HG02885 (cell line): Measurements from ENCODE around the gene C1QTNF6.

Experiments used
- ATAC-seq: cut with Tn5 transposase; IDR thresholded peaks from one replicate; pipeline ENCODE4 v1.9.1; 2021; ENCODE audit warnings: mild to moderate bottlenecking; ENCODE audit not compliant: unreplicated experiment, poor library complexity

C1QTNF6 gene

DNA sequence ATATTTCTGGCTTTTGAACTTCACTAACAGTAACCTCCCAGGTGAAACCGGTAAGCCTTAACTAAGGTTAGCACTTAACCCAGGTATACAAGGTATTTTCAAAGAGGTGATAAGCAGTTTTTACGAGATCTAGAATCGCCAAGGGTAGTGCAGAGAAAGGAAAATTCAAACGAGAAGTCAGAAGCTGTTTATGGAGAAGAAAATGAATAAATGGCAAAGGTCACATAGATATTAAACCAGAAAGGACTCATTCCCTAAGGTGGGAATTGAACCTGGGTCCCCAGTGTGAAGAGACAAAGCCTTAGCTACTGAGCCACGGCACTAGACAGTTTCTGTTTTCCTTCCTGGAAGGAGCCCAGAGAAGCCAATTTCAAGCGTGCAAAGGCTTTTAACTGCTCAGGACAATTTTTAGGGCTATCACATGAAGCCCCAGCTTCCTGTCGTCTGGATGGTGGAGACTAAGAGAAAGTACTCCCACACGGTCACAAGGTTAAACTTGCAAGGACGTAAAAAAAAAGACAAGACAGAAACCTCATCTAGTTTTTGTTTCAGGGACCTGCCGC lies 5.7 kb upstream of the C1QTNF6 start:
- ATAC-seq, result no peak

DNA sequence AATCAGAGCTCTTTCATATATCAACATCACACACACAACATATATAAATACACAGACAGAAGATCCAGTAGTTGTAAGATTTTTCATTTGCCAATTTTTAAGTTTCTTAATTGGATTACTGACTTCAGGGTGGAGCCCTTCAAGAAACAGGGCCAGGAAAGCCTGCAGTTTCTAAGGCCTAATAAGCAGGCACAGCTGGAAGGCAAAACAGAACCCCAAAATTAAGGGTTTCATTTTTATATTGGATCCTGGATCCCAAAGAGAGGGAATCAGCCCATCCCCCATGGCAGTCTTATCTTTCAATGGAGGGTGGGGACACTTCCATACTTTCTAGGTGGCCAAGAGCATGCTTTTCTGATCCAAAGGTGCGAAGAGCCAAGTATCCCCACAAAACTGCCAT lies 4.7 kb upstream of the C1QTNF6 start:
- ATAC-seq, result no peak

DNA sequence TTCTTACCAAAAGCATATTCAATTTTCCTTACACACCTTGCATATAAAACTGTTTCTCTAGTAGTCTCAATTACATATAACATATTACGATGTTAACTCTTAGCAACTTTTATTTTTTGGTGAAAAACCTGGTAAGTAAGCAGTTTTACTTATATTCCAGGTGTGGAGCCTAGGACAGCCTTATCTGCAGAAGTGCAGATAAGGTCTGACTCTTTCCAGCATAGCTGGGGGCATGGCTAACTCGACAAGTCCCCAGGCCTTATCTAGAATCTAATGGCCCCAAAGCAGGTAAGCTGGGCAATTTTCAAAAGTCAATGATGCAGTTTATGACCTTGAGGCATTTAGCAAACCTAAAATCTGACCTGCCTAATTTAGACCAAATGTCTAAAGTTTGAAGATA lies 4.2 kb upstream of the C1QTNF6 start:
- ATAC-seq, result no peak

DNA sequence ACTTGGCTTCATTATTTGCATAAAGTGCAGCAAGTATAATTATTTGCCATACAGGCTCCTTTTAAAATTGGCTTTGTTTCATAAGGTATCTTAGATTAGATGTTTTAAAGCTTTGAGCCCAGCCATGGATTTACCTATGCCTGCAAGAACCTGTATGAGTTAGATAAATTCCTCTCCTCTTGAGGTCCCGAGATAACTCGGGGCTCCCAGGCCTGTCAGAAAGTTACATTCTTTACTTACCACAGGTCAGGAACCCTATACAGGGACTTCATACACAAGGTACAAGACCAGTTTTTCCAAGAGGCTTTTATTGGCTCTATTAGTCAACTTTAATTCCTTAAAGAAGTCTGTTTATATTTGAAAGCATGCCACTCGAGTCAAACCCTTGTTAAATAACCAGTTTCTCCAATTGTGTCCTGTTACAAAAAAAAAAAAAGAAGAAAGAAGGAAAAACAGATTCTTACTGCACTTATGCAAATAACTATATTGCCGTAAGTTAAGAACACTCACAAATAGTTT lies 2.3 kb upstream of the C1QTNF6 start:
- no peak for ATAC-seq

DNA sequence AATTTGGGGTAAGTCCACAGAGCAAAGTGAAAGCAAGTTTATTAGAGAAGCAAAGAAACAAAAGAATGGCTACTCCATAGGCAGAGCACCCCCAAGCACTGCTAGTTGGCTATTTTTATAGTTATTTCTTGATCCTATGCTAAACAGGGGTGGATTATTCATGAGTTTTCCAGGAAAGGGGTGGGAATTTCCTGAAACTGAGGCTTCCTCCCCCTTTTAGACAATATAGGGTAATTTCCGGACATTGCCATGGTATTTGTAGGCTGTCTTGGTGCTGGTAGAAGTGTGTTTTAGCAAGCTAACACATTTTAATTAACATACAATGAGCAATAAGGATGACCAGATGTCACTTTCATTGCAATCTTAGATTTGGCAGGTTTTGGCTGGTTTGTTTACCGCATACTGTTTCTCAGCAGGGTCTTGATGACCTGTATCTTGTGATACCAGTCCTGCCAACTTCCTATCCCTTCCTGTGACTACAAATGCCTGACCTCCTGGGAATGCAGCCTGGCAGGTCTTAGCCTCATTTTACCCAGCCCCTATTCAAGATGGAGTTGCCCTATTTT lies 937 bp upstream of the C1QTNF6 start:
- ATAC-seq, result no peak

DNA sequence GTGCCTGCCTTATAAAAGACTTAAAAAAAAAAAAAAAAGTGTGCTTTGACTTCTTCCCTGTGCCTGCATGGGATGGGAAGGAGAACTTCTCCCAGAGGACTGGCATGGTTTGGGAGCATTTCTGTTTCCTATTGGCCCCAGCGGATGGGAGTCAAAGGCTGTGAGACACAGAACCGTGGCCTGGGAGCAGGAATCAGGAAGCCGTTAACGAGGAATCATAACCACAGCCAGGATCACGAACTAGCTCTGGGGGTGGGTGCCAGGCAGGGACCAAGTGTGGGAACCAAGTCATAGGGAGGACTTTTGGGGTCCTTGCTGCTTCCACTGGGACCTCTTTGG lies 526 bp downstream of the C1QTNF6 start:
- ATAC-seq, result no peak

DNA sequence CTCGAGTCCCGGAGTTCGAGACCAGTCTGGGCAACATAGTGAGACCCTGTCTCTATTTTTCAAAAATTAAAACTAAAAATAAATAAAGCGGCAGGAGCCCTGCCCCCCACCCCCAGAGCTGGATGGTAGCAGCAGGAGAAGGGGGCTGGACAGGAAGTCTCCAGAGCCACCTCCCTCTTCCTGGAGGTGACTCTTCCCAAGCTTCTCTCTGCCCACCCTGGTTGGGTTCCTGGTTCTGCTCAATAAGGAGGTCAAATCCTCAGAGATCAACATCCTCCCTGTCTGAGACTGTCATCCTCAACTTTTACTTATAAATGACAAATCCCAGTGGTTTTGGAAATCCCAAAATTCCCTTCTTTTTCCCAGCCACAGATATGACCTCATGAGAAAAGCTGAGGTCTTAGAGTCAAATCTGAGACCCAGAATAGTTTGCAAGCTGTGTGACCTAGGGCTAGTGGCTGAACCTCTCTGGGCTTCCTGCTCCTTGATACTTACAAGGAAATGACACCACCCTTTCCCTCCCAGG lies 987 bp downstream of the C1QTNF6 start:
- no peak for ATAC-seq

DNA sequence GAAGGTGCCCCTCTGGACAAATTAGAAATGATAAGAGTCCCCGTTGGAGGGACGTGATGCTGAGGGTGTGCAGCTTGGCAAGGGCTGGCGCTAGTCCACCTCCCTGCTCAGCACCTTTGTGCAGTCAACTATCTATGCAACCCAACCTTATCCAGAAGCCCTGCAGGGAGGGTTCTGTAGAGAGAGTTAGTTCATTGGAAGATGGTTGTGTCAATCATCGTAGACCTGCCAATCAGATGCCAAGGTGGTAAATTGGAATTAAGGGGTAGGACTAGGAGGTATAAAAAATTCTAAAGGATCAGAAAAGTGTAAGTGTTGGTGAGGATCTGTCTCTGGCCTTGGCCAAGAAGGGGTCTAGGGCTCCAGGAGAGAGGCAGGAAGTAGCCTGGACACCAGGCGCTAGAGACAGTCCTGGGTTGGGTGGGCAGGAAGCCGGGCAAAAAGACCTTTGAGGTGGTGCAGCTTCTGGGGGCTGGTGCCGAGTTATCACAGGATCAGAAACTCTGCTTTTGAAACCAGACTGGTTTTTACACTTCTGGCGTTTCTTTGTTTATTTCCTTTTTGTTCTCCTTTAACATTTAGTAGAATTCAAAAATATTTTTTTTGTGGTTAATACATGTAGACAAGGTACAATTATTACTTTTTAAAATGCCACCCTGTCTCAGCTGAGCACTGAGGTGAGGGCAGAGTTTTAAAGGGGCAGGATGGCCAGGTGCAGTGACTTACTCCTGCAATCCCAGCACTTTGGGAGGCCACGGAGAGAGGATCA lies 1.6 kb downstream of the C1QTNF6 start:
- no peak for ATAC-seq

DNA sequence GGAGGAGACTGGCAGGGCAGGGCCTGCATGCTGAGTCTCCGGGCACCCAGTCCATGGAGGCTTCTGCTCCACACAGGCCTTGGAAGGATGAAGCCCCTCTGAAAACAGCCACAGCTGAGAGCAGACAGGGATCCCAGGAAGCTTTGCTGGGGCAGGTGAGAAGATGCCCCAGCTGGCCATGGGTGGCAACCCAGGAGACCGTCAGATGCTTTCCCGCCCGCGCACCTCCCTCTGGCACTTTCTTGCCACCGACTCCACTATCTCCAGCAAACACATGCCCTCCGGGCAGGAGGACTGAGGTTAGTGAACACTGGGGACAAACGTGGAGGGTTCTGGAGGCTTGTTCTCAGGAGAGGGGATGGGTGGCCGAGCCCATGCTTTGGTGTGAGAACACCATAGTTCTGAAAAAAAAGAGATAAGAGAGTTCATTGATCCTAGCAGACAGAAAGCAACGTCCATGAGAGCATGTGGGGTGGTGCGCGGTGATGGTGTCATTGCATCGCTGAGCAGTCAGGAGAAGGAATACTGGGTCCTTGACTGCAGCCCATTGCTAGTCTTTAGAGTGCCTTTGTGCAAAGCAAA lies 2.3 kb downstream of the C1QTNF6 start:
- no peak for ATAC-seq

DNA sequence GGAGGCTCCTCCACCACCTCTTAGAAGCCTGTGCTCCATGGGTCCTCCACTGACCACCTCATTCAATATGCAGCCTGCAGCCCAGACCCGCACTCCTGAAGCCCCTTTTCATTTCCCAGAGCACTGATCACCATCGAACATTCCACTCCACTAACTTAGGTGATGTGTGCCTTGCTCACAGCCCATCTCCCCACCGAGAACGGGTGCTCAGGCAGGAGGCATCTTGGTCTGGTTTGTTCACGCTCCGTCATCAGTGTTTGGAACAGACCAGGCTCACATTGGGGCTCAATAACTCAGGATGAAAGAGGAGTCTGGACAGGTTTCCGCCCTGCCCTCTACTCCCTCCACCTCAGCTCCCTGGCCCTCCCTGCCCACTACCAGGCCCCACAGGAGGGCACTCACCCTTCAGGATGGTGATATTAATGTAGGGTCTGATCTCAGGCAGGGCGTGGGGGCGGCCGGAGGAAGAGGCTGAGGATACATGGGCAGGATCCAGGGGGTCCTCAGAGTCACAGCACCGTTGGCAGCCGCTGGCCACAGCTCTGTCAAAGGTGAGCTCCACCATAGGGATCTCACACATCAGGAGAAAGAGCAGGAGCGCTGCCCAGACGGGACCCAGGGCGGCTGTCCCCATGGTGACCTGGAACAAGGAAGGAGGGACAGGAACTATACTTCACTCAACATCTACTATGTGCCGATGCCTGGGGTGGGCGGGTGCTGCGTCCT lies 3.1 kb downstream of the C1QTNF6 start:
- ATAC-seq, result no peak

DNA sequence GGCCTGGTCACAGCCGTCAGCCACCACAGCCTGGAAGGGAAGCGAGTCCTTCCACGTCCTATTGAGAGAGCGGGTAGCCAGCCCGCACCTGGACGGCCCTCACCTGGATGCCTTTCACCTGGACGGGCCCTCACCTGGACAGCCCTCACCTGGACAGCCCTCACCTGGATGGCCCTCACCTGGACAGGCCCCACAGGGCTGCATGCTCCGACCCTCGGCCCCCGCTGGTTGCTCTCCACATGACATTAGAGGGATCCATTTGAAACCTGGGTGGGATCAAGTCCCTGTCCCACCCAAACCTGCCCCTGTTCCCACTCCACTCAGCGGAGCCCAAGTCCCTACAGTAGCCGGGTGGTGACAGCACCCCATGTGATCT lies 3.7 kb downstream of the C1QTNF6 start:
- no peak for ATAC-seq

DNA sequence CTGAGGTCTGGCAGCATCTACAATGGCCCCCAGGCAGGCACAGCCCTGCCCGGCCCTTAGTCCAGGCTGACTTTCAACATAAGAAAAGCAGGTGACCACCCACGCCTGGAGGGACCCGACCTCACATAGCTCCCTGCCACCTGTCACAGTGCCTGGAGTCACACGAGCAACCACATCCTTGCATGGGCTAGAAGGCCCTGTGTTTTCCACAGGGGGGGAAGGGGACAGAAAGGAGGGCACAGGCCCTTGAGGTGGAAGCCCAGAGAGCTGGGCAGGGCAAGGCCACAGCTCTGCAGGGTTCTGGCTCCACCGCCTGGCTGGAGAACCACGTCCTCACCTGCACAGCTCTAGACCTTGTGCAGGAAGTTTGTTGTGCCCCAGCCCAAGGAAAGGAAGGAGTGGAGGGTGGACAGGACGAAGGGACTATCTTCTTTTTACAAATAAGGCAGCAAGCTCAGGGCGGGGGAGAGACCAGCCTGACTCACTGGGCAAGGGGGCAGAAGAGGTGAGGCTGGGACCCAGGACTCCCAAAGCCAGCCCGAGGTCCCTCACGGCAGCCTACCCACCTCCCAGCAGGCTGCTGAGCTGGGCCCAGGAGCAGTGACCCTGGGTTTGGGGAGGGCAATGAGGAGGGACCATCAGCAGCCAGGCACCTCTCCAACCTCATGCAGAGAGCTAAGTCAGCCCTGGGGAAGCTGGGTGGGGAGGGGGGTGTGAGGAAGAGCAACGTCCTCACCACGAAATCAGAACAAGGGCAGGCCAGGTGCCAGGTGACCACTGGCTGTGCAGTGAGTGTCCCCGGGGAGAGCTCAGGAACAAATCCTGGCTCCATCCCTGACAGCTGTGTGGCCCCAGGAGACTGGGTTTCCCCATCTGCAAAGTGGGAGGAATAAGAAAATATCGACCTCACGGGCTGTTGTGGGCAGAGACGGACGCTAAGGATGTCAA lies 4.3 kb downstream of the C1QTNF6 start:
- ATAC-seq, result no peak

DNA sequence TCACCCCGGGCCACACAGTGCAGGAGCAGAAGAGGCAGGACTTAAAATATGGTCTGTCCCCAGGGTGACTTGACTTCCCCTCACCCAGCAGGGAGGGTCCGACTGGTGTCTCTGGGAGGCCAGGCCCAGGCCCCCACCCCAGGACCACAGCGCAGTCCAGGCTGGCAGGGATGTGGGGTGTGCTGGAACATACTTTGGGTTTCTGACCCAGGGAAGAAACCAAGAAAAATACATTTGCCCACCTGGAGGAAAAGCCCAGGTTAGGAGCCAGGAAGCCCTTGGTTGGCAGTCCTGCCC lies 5.2 kb downstream of the C1QTNF6 start:
- no peak for ATAC-seq

DNA sequence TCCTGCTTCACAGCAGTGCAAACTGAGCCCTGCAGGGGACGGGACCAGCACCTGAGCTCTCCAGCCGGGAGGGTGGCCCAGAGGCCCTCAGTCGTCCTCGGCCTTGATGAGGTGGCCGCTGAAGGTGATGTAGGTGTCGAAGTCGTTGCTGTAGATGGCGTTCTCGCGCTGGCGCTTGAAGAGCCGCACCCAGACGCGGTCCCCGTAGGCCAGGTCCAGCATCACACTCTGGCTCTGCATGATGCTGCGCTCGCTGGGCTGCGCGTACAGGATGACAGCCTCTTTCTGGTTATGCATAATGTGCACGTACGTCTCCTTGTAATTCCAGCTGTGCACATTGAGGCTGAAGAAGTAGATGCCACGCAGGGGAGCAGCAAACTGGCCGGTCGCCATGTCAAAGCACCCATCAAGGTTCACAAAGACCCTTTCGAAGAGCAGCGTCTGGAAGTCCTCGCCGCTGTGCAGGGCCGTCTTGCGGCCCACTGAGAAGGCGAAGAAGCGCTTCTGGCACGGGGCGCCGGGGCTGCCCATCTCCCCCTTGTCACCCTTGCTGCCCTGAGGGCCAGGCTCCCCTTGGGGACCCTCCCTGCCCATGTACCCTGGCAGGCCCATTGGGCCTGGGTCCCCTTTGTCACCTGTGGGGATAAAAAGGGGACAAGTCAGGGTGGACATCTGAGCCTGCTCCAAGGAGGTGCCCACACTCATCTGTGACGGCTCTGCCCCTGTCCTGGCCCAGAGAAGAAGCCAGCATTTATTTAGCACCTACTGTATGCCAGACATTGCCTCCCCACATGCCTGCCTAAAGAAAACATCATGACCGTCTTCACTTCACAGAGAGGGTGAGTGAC lies 5.7 kb downstream of the C1QTNF6 start:
- no peak for ATAC-seq

DNA sequence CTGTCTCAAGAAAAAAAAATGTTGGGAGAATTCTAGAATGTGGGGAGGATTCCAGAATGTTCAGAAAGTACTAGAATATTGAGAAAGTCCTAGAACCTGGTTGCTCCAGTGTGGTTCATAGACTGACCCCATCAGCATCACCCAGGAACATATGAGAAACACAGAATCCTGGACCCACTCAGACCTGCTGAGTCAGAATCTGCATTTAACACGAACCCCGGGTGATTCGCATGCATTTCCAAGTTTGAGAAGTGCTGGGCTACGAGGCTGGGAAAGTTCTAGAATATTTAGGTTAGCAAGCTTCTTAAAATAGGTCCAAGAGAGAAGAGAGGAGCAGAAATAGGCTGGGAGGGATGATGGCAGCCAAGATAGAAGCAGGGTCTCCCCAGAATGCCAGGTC lies 6.4 kb downstream of the C1QTNF6 start:
- no peak for ATAC-seq

DNA sequence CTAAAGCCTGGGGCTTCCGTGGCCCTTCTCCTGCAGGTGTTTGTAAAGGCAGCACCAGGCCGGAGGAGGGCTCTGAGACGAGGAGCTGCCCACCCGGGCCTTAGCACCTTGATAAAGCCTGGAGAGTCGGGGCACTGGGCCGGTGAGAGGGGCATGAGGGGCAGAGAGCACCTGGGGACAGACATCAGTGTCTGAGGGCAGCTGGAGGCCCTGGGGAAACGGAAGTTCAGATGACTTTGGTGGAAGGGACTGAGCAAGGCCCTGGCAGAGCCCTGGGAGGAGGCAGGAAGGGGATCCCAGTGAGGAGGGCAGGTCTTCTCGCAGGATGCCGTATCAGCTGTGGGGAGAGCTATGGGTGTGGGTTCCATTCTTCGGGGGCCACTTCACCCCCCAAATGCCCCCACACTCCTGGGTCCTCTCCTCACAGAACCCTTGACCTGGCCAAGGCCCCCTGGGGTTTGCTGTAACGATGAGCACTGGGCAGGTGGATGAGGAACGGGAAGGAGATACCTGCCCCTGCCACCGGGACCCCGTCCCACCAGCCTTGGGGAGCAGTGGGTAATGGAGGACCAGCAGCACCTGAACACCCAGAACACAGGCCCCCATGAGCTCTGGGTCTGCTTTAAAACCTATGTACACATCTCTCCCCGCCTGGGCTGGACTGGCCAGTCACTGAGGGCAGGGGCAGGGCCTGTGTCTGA lies 7.4 kb downstream of the C1QTNF6 start:
- no peak for ATAC-seq

DNA sequence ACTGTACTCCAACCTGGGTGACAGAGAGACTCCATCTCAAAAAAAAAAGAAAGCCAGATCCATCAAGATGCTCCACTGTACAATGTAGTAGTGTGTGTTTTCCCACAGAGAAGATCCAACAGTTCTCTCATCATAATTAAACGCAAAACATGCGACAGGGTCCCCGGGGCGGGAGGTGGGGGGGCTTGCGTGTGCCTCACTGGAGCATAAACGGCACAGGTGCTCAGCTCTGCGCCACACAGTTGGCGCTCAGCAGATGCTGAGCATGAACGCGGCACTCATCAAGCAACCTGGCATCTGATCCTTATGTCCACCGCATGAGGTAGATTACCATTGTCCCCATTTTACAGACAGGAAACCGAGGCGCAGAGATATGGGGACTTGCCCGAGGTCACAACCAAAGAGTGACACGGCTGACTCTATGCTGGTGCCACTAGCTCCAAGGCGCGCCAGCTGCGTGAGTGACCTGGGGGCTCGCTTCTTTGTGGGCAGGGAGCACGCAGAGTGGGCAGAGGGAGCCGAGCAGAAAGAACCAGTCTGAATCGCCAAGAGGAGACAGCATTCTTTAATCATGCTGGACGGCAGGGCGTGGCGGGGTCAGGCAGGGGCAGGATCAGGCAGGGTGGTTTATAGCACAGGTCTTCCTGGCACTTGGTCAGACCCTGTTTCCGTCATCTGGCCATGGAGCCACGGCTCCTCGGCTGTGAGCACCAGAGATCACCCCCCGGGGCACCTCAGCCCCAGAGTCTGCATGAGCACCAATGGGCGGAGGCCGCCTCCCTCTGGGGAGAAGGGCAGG lies 8.2 kb downstream of the C1QTNF6 start:
- ATAC-seq, result no peak

DNA sequence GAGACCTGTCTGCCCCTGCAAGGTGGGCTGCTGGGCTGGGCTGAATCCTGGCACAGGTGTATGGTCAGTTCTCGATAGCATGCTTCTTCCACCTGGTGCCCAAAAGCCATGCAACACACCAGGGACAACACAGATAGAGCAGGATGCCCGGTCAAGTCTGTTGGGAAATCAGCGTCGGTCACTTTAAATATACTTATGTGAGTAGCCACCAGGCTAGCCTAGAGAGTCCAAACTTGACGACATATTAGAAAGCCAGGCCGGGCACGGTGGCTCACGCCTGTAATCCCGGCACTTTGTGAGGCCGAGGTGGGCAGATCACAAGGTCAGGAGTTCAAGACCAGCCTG lies 8.9 kb downstream of the C1QTNF6 start:
- ATAC-seq, result no peak
